Keratinocyte (primary cell): ENCODE measurements around the gene DDAH2. TPM values are rescaled to one million over a fixed set of nuclear protein-coding genes. Genes with fewer than 3 reads are reported as not detected.

ENCODE experiments used
- DNase-seq: peaks from one replicate; pipeline ENCODE4 v3.0.0-alpha.2; 2011; ENCODE audit warnings: low read depth, missing footprints, low spot score
- FAIRE-seq: peaks from 2 replicates; lab custom pipeline; 2011; peaks lifted over from hg19 to GRCh38; lab: Jason Lieb, UNC
- H2AFZ ChIP-seq: 2 replicates; pipeline ENCODE4 v1.6.0; 2012; ENCODE audit warnings: low read length, control low read depth, inconsistent platforms; ENCODE audit not compliant: control insufficient read depth
- H3K27ac ChIP-seq: 2 replicates; pipeline ENCODE4 v1.5.1; 2011; ENCODE audit warnings: low read length; ENCODE audit not compliant: control insufficient read depth, insufficient read depth
- H3K27me3 ChIP-seq: 3 replicates; pipeline ENCODE4 v1.6.0; 2011; ENCODE audit warnings: low read length; ENCODE audit not compliant: control insufficient read depth, insufficient read depth; ENCODE audit errors: extremely low read depth
- H3K36me3 ChIP-seq, 2 experiments: 2 replicates in 1 of 2; 3 replicates in 1 of 2; pipeline ENCODE4 v1.5.1; 2011; ENCODE audit warnings: low read length in 2 of 2, mild to moderate bottlenecking in 1 of 2; ENCODE audit not compliant: control insufficient read depth in 2 of 2, insufficient read depth in 2 of 2; ENCODE audit errors: extremely low read depth in 1 of 2
- H3K4me1 ChIP-seq: 3 replicates; pipeline ENCODE4 v1.5.1; 2011; ENCODE audit warnings: low read length; ENCODE audit not compliant: control insufficient read depth, insufficient read depth; ENCODE audit errors: extremely low read depth
- H3K4me2 ChIP-seq: 3 replicates; pipeline ENCODE4 v1.6.0; 2011; ENCODE audit warnings: low read depth, low read length; ENCODE audit not compliant: control insufficient read depth, insufficient read depth; ENCODE audit errors: extremely low read depth
- H3K4me3 ChIP-seq, 3 experiments: fragments of 200-600 bp in 1 of 3; sonication (generic) in 1 of 3; 2 replicates in 2 of 3; 3 replicates in 1 of 3; pipeline ENCODE4 v1.5.1; 2011 to 2016; ENCODE audit warnings: low read length in 3 of 3, mild to moderate bottlenecking in 3 of 3, control low read depth in 2 of 3, inconsistent platforms in 1 of 3, low read depth in 1 of 3, mixed read lengths in 1 of 3, mixed run types in 1 of 3, moderate library complexity in 1 of 3; ENCODE audit not compliant: control insufficient read depth in 2 of 3, insufficient read depth in 2 of 3; ENCODE audit errors: extremely low read depth in 1 of 3
- H3K79me2 ChIP-seq: 2 replicates; pipeline ENCODE4 v1.6.0; 2012; ENCODE audit warnings: low read length; ENCODE audit not compliant: control insufficient read depth, insufficient read depth
- H3K9ac ChIP-seq: 3 replicates; pipeline ENCODE4 v1.6.0; 2011; ENCODE audit warnings: low read length; ENCODE audit not compliant: control insufficient read depth, insufficient read depth; ENCODE audit errors: extremely low read depth
- H3K9me1 ChIP-seq: 3 replicates; pipeline ENCODE4 v1.6.0; 2011; ENCODE audit warnings: low read length; ENCODE audit not compliant: control insufficient read depth, insufficient read depth; ENCODE audit errors: extremely low read depth
- H3K9me3 ChIP-seq: 2 replicates; pipeline ENCODE4 v1.5.1; 2012; ENCODE audit warnings: low read depth, low read length; ENCODE audit not compliant: control insufficient read depth
- H4K20me1 ChIP-seq: 3 replicates; pipeline ENCODE4 v1.6.0; 2011; ENCODE audit warnings: low read length; ENCODE audit not compliant: control insufficient read depth, insufficient read depth; ENCODE audit errors: extremely low read depth
- EZH2 ChIP-seq: IDR thresholded peaks from one replicate; pipeline ENCODE4 v1.6.1; 2012; ENCODE audit warnings: inconsistent platforms, mild to moderate bottlenecking, low read length, moderate library complexity
- dilution Hi-C: fragments of 300-500 bp; cut with MboI; formaldehyde crosslinking; loops from one replicate; pipeline ENCODE4 v1.7.0; 2020; ENCODE audit warnings: low sequenced_read_pairs; ENCODE audit not compliant: extremely low pct_ligation_motif_present
- polyA plus RNA-seq, 5 experiments: library from polyadenylated mRNA; depleted of rRNA in 3 of 5; stranded (reverse) in 3 of 5; stranded (forward) in 1 of 5; unstranded in 1 of 5; fragments of >200 nt; gene quantifications; 1 replicate in 1 of 5; 2 replicates in 3 of 5; 3 replicates in 1 of 5; pipeline versions ENCODE4 v1.2.1 to v1.2.3, GENCODE V29; 2011 to 2012; ENCODE audit warnings: missing spikeins in 2 of 5, low read depth in 1 of 5, low replicate concordance in 1 of 5
- TF ChIP-seq, protein P1 (sequence below), 3 experiments: IDR thresholded peaks in 1 of 3; conservative IDR thresholded peaks in 1 of 3; optimal IDR thresholded peaks in 1 of 3; 2 replicates in 2 of 3; 3 replicates in 1 of 3; pipeline versions ENCODE3 to v1.5.1; 2011; ENCODE audit warnings: low read length in 3 of 3, mild to moderate bottlenecking in 3 of 3, moderate library complexity in 2 of 3, control low read depth in 1 of 3, inconsistent platforms in 1 of 3; ENCODE audit not compliant: insufficient read depth in 2 of 3; ENCODE audit errors: extremely low read depth in 1 of 3

DDAH2 gene
- polyA plus RNA-seq, 1 donor (not counting 4 experiments of a cell fraction or from before 2014, with no cell fraction given) = 3.0 TPM

DNA sequence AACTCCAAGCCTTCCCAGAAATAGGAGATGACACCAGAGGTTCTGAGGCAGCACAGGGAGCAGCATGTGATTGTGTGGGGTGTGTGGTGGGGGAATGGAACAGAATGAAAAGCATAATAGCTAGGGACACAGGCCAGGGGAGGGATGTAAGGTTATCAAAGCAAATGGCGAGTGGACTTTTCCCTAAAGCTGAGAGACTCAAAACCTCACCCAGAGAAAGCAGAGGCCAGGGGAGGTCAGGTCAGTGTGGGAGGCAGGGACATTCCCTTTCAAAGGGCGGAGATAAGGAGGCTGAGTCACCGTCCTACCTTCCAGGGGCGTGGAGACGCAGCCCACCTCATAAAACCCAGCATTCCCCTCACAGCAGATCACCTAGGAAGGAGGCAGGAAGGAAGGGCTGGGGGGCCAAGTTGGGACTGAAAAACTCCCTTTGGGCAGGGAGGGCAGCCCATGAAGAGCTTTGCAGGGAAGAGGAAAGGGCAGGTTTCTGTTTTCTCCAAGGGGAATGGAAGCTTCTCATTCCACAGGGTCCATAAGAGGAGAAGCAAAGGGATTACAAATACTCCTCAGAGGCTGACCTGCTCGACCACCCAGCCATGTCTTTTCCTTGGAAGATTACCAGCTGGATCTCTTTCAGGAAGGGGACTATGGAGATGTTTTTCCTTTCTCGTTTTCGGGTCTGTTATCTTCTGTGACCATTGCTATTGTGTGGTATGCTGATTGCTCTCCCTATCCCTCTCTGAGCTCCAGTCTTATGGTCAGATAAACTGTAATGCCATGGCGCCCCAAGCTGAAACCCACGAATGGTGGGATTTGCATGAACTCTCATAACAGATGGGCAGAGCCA is 38.6 kb downstream of the DDAH2 start:
- Histone ChIP-seq H3K27ac (no peak overlapping the region), H3K4me2 (no peak overlapping the region), H3K9me3 (no peaks in the 10 kb centered on the region), H3K36me3 (peaks cover 22 to 46% of the 10 kb centered on the region in 2 experiments), H3K27me3 (no peaks in the 10 kb centered on the region), H3K9ac (no peak overlapping the region), H3K4me3 (no peak overlapping the region), H4K20me1 (no peaks in the 10 kb centered on the region), H3K79me2 (no peaks in the 10 kb centered on the region), H3K9me1 (no peaks in the 10 kb centered on the region), H3K4me1 (no peaks in the 10 kb centered on the region), H2AFZ (no peak overlapping the region)
- dilution Hi-C loops = no loop called here
- no peak for DNase-seq
- TF ChIP-seq, protein P1, sequence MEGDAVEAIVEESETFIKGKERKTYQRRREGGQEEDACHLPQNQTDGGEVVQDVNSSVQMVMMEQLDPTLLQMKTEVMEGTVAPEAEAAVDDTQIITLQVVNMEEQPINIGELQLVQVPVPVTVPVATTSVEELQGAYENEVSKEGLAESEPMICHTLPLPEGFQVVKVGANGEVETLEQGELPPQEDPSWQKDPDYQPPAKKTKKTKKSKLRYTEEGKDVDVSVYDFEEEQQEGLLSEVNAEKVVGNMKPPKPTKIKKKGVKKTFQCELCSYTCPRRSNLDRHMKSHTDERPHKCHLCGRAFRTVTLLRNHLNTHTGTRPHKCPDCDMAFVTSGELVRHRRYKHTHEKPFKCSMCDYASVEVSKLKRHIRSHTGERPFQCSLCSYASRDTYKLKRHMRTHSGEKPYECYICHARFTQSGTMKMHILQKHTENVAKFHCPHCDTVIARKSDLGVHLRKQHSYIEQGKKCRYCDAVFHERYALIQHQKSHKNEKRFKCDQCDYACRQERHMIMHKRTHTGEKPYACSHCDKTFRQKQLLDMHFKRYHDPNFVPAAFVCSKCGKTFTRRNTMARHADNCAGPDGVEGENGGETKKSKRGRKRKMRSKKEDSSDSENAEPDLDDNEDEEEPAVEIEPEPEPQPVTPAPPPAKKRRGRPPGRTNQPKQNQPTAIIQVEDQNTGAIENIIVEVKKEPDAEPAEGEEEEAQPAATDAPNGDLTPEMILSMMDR (optimal IDR thresholded peaks at IDR 0.05 in 1 of 3, IDR thresholded peaks at IDR 0.05 in 1 of 3, conservative IDR thresholded peaks at IDR 0.05 in 1 of 3; ENCODE audit: extremely low read depth in 1 of 3, insufficient read depth in 2 of 3, low read length in 3 of 3) = no peak
- TF ChIP-seq EZH2 = no peak
- no peak for FAIRE-seq

DNA sequence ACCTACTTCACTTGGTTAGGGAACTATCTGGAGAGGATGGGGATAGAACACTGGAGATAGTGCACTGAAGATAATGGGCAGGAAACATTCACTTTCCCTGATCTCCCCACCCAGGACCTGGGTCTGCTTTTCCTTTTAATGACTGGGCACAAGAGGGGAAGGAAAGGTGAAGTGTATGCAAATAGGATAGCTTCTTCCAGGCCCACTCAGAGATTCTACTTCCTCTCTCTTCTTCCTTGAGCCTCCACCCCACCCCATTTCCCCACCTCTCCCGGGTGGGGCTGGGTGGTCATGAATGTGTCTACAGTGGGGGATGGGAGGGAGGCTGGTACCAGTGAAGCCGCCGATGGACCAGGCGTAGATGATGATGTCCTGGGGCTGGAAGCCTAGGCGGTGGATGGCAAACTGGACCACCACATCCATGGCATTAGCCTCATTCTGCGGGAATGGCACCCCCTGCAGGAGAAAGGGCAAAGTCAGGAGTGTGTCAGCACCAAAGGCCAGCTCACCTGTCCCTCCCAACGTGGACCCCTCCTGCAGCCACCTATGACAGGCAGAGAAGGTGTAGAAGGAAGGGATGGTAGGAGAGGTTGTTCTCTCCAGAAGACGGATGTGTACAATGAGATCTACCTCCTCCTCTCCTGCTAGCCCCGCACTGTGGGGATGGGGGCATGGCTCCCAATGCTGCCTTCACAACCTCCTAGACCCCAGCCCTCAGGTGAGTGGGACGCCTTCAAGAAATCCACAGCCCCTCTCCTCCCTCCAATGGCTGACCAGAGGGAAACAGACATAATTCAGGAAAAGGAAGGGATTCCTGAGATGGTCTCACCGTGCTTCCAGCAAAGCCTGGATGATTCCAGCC is 39.6 kb downstream of the DDAH2 start:
- FAIRE-seq = no peak
- Histone ChIP-seq H3K9ac (no peak overlapping the region), H3K4me2 (no peak overlapping the region), H3K79me2 (no peaks in the 10 kb centered on the region), H3K9me1 (no peaks in the 10 kb centered on the region), H3K36me3 (peaks cover 17 to 47% of the 10 kb centered on the region in 2 experiments), H4K20me1 (no peaks in the 10 kb centered on the region), H3K27ac (no peak overlapping the region), H3K27me3 (no peaks in the 10 kb centered on the region), H3K4me3 (no peak overlapping the region), H2AFZ (no peak overlapping the region), H3K9me3 (no peaks in the 10 kb centered on the region), H3K4me1 (no peaks in the 10 kb centered on the region)
- no peak for DNase-seq
- TF ChIP-seq EZH2 = no peak
- TF ChIP-seq, protein P1 (optimal IDR thresholded peaks at IDR 0.05 in 1 of 3, IDR thresholded peaks at IDR 0.05 in 1 of 3, conservative IDR thresholded peaks at IDR 0.05 in 1 of 3; ENCODE audit: extremely low read depth in 1 of 3, insufficient read depth in 2 of 3, low read length in 3 of 3) = peak in 2 of 3 experiments; percentile 48 to 71
- dilution Hi-C loops = no loop called here
